Astrocyte (in vitro differentiated cells and primary cell): Measurements from ENCODE around the gene UVRAG. TPM values are rescaled to one million over a fixed set of nuclear protein-coding genes. Genes with fewer than 3 reads are reported as not detected.

ENCODE experiments used
- DNase-seq: peaks from one replicate; pipeline ENCODE4 v3.0.0-alpha.2; 2010; ENCODE audit warnings: low read depth
- FAIRE-seq: peaks from 2 replicates; lab custom pipeline; 2011; peaks lifted over from hg19 to GRCh38; lab: Jason Lieb, UNC
- H2AFZ ChIP-seq: 2 replicates; pipeline ENCODE4 v1.6.0; 2012; ENCODE audit warnings: low read depth, low read length, inconsistent platforms
- H3K27ac ChIP-seq: 2 replicates; pipeline ENCODE4 v1.5.1; 2011; ENCODE audit warnings: low read depth, low read length, inconsistent platforms
- H3K27me3 ChIP-seq: 2 replicates; pipeline ENCODE4 v1.6.0; 2011; ENCODE audit warnings: low read length, inconsistent platforms; ENCODE audit not compliant: insufficient read depth
- H3K36me3 ChIP-seq: 2 replicates; pipeline ENCODE4 v1.5.1; 2011; ENCODE audit warnings: low read length, inconsistent platforms; ENCODE audit not compliant: insufficient read depth
- H3K4me1 ChIP-seq: 2 replicates; pipeline ENCODE4 v1.5.1; 2011; ENCODE audit warnings: low read length, inconsistent platforms; ENCODE audit not compliant: insufficient read depth
- H3K4me2 ChIP-seq: 2 replicates; pipeline ENCODE4 v1.6.0; 2012; ENCODE audit warnings: low read length, inconsistent platforms
- H3K4me3 ChIP-seq: 2 replicates; pipeline ENCODE4 v1.5.1; 2011; ENCODE audit warnings: low read depth, mild to moderate bottlenecking, low read length, inconsistent platforms; ENCODE audit not compliant: insufficient read depth
- H3K79me2 ChIP-seq: 2 replicates; pipeline ENCODE4 v1.6.0; 2012; ENCODE audit warnings: mild to moderate bottlenecking, low read length, inconsistent platforms; ENCODE audit not compliant: insufficient read depth
- H3K9ac ChIP-seq: 2 replicates; pipeline ENCODE4 v1.6.0; 2012; ENCODE audit warnings: mild to moderate bottlenecking, low read length, inconsistent platforms
- H3K9me3 ChIP-seq: 2 replicates; pipeline ENCODE4 v1.5.1; 2012; ENCODE audit warnings: low read depth, mild to moderate bottlenecking, low read length, inconsistent platforms; ENCODE audit not compliant: insufficient read depth
- H4K20me1 ChIP-seq: 2 replicates; pipeline ENCODE4 v1.6.0; 2012; ENCODE audit warnings: low read length, inconsistent platforms; ENCODE audit not compliant: insufficient read depth
- H3K27ac Mint-ChIP-seq: one replicate; pipeline ENCODE4 v1.8.0; 2021; ENCODE audit warnings: mild to moderate bottlenecking, mixed read lengths; ENCODE audit not compliant: unreplicated experiment
- H3K27me3 Mint-ChIP-seq: one replicate; pipeline ENCODE4 v1.8.0; 2021; ENCODE audit warnings: low read depth, mixed read lengths; ENCODE audit not compliant: unreplicated experiment
- H3K36me3 Mint-ChIP-seq: one replicate; pipeline ENCODE4 v1.8.0; 2021; ENCODE audit warnings: low read depth, mixed read lengths; ENCODE audit not compliant: unreplicated experiment
- H3K4me1 Mint-ChIP-seq: one replicate; pipeline ENCODE4 v1.8.0; 2021; ENCODE audit warnings: low read depth, mixed read lengths; ENCODE audit not compliant: unreplicated experiment
- H3K4me3 Mint-ChIP-seq: one replicate; pipeline ENCODE4 v1.8.0; 2021; ENCODE audit warnings: mild to moderate bottlenecking, moderate library complexity, mixed read lengths; ENCODE audit not compliant: unreplicated experiment
- H3K9me3 Mint-ChIP-seq: one replicate; pipeline ENCODE4 v1.8.0; 2021; ENCODE audit warnings: mild to moderate bottlenecking, mixed read lengths; ENCODE audit not compliant: unreplicated experiment
- CTCF ChIP-seq: IDR thresholded peaks from 2 replicates; pipeline ENCODE4 v1.5.1; 2011; ENCODE audit warnings: low read depth, mild to moderate bottlenecking, inconsistent platforms, low read length, moderate library complexity; ENCODE audit not compliant: insufficient read depth
- EZH2 ChIP-seq: IDR thresholded peaks from 2 replicates; pipeline ENCODE4 v1.6.1; 2012; ENCODE audit warnings: mild to moderate bottlenecking, low read length, inconsistent platforms; ENCODE audit not compliant: insufficient read depth
- total RNA-seq: library from RNA; stranded (reverse); gene quantifications from 2 replicates; pipeline ENCODE4 v1.2.1, GENCODE V29; 2021

Gene UVRAG
- total RNA-seq, 1 donor from 2014 or later = 15.3 TPM

DNA sequence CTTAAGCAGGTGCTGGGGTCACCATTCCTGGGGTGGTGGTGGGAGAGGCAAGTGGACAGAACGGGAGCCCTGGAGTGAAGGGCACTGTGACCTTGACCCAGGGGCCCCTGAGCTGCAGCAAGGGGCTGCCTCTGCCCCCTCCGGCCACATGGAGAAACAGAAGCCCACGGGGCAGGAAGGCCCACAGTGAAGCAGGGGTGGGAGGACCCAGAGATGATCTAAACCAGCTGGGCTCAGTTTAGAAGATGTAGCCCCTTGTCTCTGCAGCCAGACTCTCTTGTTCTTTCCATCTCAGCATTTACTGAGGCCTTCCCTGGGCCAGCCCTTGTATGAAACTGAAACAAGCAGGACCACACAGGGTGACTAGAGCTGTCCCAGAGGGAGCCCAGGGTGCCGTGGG is 360.8 kb downstream of the UVRAG start:
- H3K36me3 Mint-ChIP-seq = no peaks in the 10 kb centered on the region

GRCh38 chr11:76176463-76176862 is 361.5 kb downstream of the UVRAG start:
- Histone ChIP-seq H3K79me2 (no peaks in the 10 kb centered on the region), H3K9me3 (no peaks in the 10 kb centered on the region), H3K4me3 (no peak overlapping the region), H4K20me1 (no peaks in the 10 kb centered on the region), H3K27ac (no peak overlapping the region), H3K9ac (no peak overlapping the region), H3K4me1 (no peaks in the 10 kb centered on the region), H3K36me3 (no peaks in the 10 kb centered on the region), H2AFZ (no peak overlapping the region), H3K27me3 (peaks cover 2% of the 10 kb centered on the region), H3K4me2 (no peak overlapping the region)
- Mint-ChIP-seq H3K27me3 (peaks cover 38% of the 10 kb centered on the region), H3K9me3 (peaks cover 4% of the 10 kb centered on the region), H3K4me1 (no peaks in the 10 kb centered on the region), H3K4me3 (no peak overlapping the region), H3K36me3 (no peaks in the 10 kb centered on the region), H3K27ac (no peak overlapping the region)
- DNase-seq = no peak
- no peak for FAIRE-seq
- TF ChIP-seq CTCF = no peak
- no peak for TF ChIP-seq EZH2

More for the DNA sequence above, 360.8 kb downstream of the UVRAG start:
- Histone ChIP-seq H3K4me3 (no peak overlapping the region), H4K20me1 (no peaks in the 10 kb centered on the region), H3K9me3 (no peaks in the 10 kb centered on the region), H3K4me1 (no peaks in the 10 kb centered on the region), H3K27me3 (peaks cover 2% of the 10 kb centered on the region), H3K4me2 (no peak overlapping the region), H2AFZ (no peak overlapping the region), H3K79me2 (no peaks in the 10 kb centered on the region), H3K36me3 (no peaks in the 10 kb centered on the region), H3K27ac (no peak overlapping the region), H3K9ac (no peak overlapping the region)
- Mint-ChIP-seq H3K27ac (no peak overlapping the region), H3K27me3 (peaks cover 41% of the 10 kb centered on the region), H3K4me3 (no peak overlapping the region), H3K4me1 (no peaks in the 10 kb centered on the region), H3K9me3 (peaks cover 4% of the 10 kb centered on the region)
- TF ChIP-seq CTCF (no peak), EZH2 (no peak)
- no peak for FAIRE-seq
- DNase-seq = no peak

DNA sequence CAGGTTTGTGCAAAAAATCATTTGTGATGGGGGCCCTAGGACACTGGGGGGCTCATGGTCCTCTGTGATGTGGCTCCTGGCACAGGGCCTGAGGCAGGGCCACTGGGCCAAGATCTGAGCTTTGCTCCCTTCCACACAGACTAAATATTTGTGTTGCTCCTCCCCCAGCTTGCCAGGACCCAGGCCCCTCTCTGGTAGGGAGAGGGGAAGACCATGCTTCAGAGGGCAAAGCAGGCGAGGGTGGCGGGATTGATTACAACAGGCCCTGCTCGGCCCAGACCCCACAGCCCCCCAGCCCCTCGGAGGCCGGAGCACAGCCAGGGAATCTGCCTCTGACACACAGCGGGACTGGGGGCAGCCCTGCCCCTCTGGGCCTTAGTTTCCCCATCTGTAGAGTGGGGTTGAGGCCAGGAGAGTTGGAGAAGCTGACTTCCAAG is 362.3 kb downstream of the UVRAG start:
- peaks cover 41% of the 10 kb centered on the region for H3K27me3 Mint-ChIP-seq
- TF ChIP-seq EZH2 (no peak), CTCF (no peak)
- FAIRE-seq = no peak
- no peaks in the 10 kb centered on the region for H3K9me3 ChIP-seq
- H3K4me1 Mint-ChIP-seq = no peaks in the 10 kb centered on the region
- peaks cover 4% of the 10 kb centered on the region for H3K9me3 Mint-ChIP-seq
- H3K27ac ChIP-seq = no peak overlapping the region
- no peak overlapping the region for H3K4me3 ChIP-seq
- H3K4me1 ChIP-seq = no peaks in the 10 kb centered on the region
- H4K20me1 ChIP-seq = no peaks in the 10 kb centered on the region
- H3K9ac ChIP-seq = no peak overlapping the region
- no peak overlapping the region for H3K4me2 ChIP-seq
- H2AFZ ChIP-seq = no peak overlapping the region
- no peak overlapping the region for H3K27ac Mint-ChIP-seq
- no peaks in the 10 kb centered on the region for H3K36me3 Mint-ChIP-seq
- no peaks in the 10 kb centered on the region for H3K79me2 ChIP-seq
- no peak overlapping the region for H3K4me3 Mint-ChIP-seq
- H3K27me3 ChIP-seq = peaks cover 2% of the 10 kb centered on the region
- no peak for DNase-seq
- H3K36me3 ChIP-seq = no peaks in the 10 kb centered on the region
